ENCODE measurements around the gene CLEC4E.
"Not testable (repeated sequence)": the region's sequence is repeated elsewhere in the genome, so short reads cannot be mapped to it uniquely, and the experiment has no call there.

Gene CLEC4E

GRCh38 chr12:8540831-8541230, at the start of gene CLEC4E:
Gene CLEC4E, minus strand, starts transcription at chr12:8540905. Its CDS starts 108 bp downstream, at chr12:8540797.
- DNase-seq (ENCODE audit: low spot score), result peak; percentile 5

- no peak for DNase-seq (ENCODE audit: low spot score)
These were observed 49.0 kb upstream of the CLEC4E start for GRCh38 chr12:8589679-8590078.

- not testable (repeated sequence) for DNase-seq (ENCODE audit: low spot score)
These were observed 43.8 kb upstream of the CLEC4E start for GRCh38 chr12:8584478-8584877.

- no peak for DNase-seq (ENCODE audit: low spot score)
These were observed 43.3 kb upstream of the CLEC4E start for GRCh38 chr12:8584004-8584403.

GRCh38 chr12:8581098-8581784, 40.5 kb upstream of the CLEC4E start:
- no peak for DNase-seq (ENCODE audit: low spot score)

- no peak for DNase-seq (ENCODE audit: low spot score)
These were observed 37.2 kb upstream of the CLEC4E start for GRCh38 chr12:8577879-8578278.

GRCh38 chr12:8572507-8572906, 31.8 kb upstream of the CLEC4E start:
- no peak for DNase-seq (ENCODE audit: low spot score)

GRCh38 chr12:8566525-8566924, 25.8 kb upstream of the CLEC4E start:
- no peak for DNase-seq (ENCODE audit: low spot score)

- DNase-seq (ENCODE audit: low spot score), result not testable (repeated sequence)
These were observed 25.3 kb upstream of the CLEC4E start for GRCh38 chr12:8566052-8566451.

- no peak for DNase-seq (ENCODE audit: low spot score)
These were observed 24.0 kb upstream of the CLEC4E start for GRCh38 chr12:8564656-8565055.

GRCh38 chr12:8563356-8563755, 22.7 kb upstream of the CLEC4E start:
- no peak for DNase-seq (ENCODE audit: low spot score)

GRCh38 chr12:8562310-8562709, 21.6 kb upstream of the CLEC4E start:
- DNase-seq (ENCODE audit: low spot score), result no peak

GRCh38 chr12:8561011-8561410, 20.3 kb upstream of the CLEC4E start:
- DNase-seq (ENCODE audit: low spot score), result no peak

- no peak for DNase-seq (ENCODE audit: low spot score)
These were observed 19.0 kb upstream of the CLEC4E start for GRCh38 chr12:8559676-8560075.

- no peak for DNase-seq (ENCODE audit: low spot score)
These were observed 15.9 kb upstream of the CLEC4E start for GRCh38 chr12:8556531-8557097.

GRCh38 chr12:8554451-8555195, 13.9 kb upstream of the CLEC4E start:
- DNase-seq (ENCODE audit: low spot score), result no peak

- no peak for DNase-seq (ENCODE audit: low spot score)
These were observed 12.5 kb upstream of the CLEC4E start for GRCh38 chr12:8553088-8553627.

- DNase-seq (ENCODE audit: low spot score), result no peak
These were observed 8.7 kb upstream of the CLEC4E start for GRCh38 chr12:8549381-8549780.

GRCh38 chr12:8548192-8548591, 7.5 kb upstream of the CLEC4E start:
- no peak for DNase-seq (ENCODE audit: low spot score)

- DNase-seq (ENCODE audit: low spot score), result no peak
These were observed 6.9 kb upstream of the CLEC4E start for GRCh38 chr12:8547645-8548044.

- no peak for DNase-seq (ENCODE audit: low spot score)
These were observed 5.9 kb upstream of the CLEC4E start for GRCh38 chr12:8546591-8546990.

GRCh38 chr12:8544295-8544694, 3.6 kb upstream of the CLEC4E start:
- DNase-seq (ENCODE audit: low spot score), result peak; percentile 65

GRCh38 chr12:8541562-8541961, 857 bp upstream of the CLEC4E start:
- DNase-seq (ENCODE audit: low spot score), result no peak

All from pons (tissue), 1 donor.